ENCODE measurements around the gene LMAN1L.

LMAN1L gene

GRCh38 chr15:74857671-74858368 is 45.2 kb downstream of the LMAN1L start:
- DNase-seq (ENCODE audit: low read depth), result no peak

GRCh38 chr15:74858369-74858740 is 45.7 kb downstream of the LMAN1L start:
- no peak for DNase-seq (ENCODE audit: low read depth)

- no peak for DNase-seq (ENCODE audit: low read depth)
These were observed 50.8 kb downstream of the LMAN1L start for GRCh38 chr15:74863239-74864056.

GRCh38 chr15:74864296-74864695 is 51.7 kb downstream of the LMAN1L start:
- no peak for DNase-seq (ENCODE audit: low read depth)

- no peak for DNase-seq (ENCODE audit: low read depth)
These were observed 52.7 kb downstream of the LMAN1L start for GRCh38 chr15:74865316-74865715.

GRCh38 chr15:74866090-74866489 is 53.5 kb downstream of the LMAN1L start:
- DNase-seq (ENCODE audit: low read depth), result no peak

DNA sequence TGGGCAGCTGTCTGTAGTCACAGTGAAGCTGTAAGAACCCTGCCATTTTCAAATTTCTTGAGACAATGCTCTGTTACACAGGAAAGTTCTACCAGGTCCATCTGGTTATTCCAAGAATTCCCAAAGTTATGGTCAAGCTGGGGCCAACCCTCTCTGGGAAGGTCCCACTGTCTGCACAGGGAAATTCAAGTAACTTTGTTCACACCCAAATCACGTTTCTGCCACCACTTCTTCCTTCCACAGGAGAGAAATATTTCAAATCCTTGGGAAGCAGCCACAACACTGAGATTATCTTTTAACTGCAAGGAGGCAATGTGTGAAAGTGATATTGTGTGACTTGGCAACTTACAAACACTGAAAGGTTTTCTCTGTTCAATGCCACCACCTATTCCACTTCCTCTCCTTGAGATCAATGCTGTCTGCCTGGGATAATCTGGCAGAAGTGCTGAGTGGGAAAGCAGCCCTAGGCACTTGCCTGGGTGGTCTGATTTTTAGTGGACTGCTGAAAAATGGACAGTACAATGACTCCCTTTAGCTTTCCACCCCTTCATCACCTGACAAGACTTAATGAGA is 54.9 kb downstream of the LMAN1L start:
- no peak for DNase-seq (ENCODE audit: low read depth)

- no peak for DNase-seq (ENCODE audit: low read depth)
These were observed 55.4 kb downstream of the LMAN1L start for GRCh38 chr15:74868059-74868458.

DNA sequence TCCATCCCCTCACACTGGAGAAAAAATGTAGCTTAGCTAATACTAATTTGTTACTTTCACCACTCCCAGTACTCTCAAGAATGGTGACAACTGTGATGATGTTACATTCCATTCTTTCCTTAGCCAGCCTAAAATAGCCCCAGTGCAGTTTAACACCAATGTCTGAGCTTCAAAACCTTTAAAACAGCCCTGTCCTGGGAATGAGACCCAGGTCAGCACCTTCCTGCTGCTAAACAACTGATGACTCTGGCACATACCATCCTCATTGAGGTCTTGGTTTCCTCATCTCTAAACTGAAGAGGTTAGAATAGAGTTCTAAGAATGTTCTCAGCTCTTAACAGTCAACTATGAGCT is 56.7 kb downstream of the LMAN1L start:
- no peak for DNase-seq (ENCODE audit: low read depth)

DNA sequence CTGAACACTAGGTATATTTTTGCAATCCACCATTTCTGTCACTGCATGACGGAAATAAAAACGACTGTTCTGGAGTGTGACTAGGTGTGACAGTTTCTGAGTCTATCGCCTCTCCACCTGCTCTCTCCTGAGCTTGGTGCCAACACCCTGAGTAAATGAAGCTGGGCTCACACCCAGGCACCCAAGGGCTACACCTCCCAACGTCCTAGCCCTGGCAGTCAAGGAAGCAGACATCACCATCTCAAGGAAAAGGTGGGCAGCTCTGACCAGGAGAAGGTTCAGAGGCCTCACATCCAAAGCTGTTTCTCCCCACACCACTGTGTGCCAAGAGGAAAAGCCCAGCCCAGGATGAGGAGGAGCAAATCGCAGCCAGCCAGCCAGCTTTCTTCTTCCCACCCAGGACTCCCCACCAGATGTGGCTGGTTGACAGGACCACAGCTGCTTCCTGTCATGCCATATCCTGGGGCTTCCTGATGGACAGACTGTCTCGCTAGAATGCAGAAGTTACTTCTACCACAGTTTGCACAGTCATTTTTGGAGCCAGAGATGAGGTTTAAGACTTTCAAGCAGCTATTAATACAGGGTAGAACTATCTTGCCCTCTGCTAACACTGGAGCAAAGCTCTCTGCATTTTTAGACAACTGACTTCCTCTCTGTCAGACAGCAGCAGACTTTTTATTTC is 57.2 kb downstream of the LMAN1L start:
- DNase-seq (ENCODE audit: low read depth), result no peak

- DNase-seq (ENCODE audit: low read depth), result no peak
These were observed 58.0 kb downstream of the LMAN1L start for GRCh38 chr15:74870436-74871215.

DNA sequence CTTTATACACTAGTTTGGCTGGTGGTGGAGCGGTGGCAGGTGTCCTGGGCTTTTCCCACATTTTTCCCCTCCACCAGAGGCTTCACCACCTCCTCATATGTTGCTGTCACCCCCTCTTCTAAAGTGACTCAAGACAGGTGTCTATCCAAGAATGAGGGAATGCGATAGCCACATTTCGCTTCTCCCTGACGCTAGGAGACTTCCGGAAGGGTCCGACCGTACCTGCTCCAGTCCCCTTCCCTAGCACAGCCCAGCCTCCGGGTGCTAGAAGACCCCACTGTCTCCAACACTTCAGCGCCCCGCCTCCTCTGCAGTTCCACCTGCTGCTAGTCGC is 60.0 kb downstream of the LMAN1L start:
- no peak for DNase-seq (ENCODE audit: low read depth)

- DNase-seq (ENCODE audit: low read depth), result peak; percentile 75
These were observed 60.6 kb downstream of the LMAN1L start, which contains the start of gene SCAMP2 for GRCh38 chr15:74873036-74873755. SCAMP2 (minus strand) TSS chr15:74873365; CDS start chr15:74873255, 110 bp downstream.

- no peak for DNase-seq (ENCODE audit: low read depth)
These were observed 61.3 kb downstream of the LMAN1L start for GRCh38 chr15:74873756-74874424.
